ENCODE data around the gene BABAM1.
"Not testable (repeated sequence)": the region's sequence is repeated elsewhere in the genome, so short reads cannot be mapped to it uniquely, and the experiment has no call there.

The BABAM1 gene

DNA sequence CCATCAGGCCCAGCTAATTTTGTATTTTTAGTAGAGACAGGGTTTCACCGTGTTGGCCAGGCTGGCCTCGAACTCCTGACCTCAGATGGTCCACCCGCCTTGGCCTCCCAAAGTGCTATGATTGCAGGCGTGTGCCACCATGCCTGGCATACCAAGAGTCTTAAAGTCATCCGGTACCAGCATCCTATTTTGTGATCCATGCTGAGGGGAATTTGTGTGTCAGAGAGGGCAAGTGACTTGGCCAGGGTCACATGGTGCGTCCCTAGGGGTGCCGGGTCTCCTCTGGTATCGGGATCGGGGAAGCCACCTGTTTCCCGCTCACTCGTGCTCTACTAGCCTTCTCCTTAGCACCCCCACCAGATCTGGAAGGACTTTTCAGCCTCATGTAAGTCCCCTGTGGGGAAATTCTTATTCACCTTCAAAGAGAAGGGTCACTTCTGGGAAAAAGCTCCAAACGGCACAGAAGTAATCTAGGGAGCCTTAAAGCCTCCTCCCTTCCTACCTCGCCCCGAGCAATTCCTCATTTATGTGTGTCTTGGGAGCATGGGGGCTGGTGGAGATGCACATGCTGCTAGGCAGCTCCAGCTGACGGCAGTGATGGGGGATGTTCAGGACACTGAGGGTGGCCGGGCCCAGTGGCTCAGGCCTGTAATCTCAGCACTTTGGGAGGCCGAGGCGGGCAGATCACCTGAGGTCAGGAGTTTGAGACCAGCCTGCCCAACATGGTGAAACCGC, 8.4 kb downstream of the BABAM1 start:
- DNase-seq (ENCODE audit: low spot score): no peak

DNA sequence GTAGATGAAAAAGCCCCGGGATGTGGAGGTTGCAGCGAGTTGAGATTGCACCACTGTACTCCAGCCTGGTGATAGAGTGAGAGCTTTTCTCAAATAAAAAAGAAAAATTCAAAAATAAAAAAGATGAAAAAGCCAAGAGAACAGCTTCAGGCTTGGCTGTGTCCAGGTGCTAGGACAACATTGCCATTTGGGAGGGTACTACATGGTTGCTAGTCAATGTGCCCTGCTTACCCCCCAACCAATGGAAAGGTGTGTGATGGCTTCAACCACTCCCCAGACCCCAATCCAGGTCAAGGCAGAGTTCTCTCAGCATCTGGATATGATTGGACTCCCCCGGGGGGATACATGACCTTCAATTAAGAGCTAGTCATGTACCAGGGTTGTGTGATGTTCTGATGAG, 12.2 kb downstream of the BABAM1 start:
- no peak for DNase-seq (ENCODE audit: low spot score)

DNA sequence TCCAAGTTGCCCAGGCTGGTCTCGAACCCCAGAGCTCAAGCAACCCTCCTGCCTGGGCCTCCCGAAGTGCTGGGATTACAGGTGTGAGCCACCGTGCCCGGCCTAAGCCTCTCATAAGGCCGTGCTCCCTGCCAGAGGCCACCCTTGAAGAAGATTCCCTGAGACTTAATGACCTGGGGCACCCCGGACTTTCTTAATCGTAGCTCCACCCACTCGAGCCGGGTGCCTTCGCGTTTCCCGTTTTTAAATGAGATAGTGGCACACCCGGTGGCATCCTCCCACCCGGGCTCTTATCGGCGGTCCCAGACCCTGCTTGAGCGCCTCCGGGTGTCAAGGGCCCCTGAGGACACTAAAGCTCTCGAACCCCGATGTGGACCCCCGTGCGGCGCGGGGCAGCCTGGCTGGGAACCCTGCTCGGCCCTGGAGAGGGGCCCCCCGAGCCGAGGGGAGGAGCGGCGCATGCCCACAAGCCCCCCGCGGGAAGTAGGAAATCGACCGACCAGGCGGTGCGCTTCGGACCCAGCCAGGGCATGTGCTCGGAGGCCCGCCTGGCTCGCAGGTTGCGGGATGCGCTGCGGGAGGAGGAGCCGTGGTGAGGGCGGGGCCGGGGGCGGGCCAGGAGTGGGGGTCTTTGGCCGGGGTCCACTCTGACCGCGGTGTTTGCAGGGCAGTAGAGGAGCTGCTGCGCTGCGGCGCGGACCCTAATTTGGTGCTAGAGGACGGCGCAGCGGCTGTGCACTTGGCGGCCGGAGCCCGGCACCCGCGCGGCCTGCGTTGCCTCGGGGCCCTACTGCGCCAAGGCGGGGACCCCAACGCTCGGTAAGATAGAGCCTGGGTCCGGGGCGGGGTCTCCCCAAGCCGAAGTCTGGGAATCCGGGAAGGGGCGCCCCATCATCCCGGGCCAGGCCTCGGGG, 14.4 kb downstream of the BABAM1 start, which contains the start of gene ANKLE1:
Gene ANKLE1, plus strand, starts transcription at position 511 of the 914 bp plus-strand sequence. Its CDS starts 20 bp downstream, at position 531.
- peak; percentile 84 for DNase-seq (ENCODE audit: low spot score)

DNA sequence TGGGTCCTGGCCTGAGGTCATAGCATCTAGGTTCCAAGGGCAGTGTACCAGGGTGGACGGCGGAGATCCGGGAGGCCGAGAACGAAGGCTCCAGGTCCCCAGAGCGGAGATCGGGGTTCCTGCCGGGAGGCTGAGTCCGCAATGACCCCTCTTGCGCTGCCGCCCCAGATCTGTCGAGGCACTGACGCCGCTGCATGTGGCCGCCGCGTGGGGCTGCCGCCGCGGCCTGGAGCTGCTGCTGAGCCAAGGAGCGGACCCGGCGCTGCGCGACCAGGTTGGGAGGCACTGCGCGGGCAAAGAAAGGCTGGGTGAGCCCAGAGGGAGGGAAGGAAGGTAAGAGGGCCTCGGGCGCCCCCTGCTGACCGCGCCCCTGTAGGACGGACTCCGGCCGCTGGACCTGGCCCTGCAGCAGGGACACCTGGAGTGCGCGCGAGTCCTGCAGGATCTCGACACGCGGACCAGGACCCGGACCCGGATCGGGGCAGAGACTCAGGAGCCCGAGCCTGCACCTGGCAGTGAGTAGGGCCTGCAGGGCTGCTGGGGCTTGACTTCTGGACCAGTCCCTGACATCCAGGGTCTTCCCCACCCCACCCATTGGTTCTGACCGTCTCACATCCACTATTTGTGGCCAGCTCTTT, 15.4 kb downstream of the BABAM1 start:
- DNase-seq (ENCODE audit: low spot score): peak; percentile 84

DNA sequence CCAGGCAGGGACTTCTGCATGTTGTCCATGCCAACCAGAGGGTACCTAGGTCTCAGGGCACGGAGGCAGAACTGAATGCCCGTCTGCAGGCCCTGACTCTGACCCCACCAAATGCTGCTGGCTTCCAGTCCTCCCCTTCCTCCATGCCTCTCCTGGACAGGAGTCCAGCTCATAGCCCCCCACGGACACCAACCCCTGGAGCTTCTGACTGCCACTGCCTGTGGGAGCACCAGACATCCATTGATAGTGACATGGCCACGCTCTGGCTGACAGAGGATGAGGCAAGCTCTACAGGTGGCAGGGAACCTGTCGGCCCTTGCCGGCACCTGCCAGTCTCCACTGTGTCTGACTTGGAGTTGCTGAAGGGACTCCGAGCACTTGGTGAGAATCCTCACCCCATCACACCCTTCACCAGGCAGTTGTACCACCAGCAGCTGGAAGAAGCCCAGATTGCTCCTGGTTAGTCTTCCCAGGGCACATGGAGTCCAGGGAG, 16.3 kb downstream of the BABAM1 start:
- DNase-seq (ENCODE audit: low spot score): no peak

DNA sequence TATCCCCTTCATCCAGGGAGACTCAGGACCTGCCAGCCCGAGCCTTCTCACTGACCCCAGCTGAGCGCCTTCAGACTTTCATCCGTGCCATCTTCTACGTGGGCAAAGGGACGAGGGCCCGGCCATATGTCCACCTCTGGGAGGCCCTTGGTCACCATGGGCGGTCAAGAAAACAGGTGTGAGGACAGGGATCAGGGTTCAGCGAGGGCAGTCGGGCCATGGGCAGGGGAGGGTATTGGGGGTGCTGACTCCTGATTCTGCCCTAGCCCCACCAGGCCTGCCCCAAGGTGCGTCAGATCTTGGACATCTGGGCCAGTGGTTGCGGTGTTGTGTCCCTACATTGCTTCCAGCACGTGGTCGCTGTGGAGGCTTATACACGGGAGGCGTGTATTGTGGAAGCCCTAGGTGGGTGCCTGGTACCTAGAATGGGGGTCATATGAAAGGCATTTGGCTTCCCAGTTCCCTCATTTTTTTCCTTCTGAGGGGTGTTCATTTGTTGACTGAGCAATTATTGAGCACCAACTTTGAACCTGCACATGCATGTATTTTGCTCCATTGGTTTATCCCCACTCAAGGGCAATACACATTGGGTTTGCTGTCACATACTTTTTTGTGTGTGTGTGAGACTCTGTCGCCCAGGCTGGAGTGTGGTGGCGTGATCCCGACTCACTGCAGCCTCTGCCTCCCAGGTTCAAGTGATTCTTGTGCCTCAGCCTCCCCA, 18.3 kb downstream of the BABAM1 start:
- DNase-seq (ENCODE audit: low spot score): no peak

DNA sequence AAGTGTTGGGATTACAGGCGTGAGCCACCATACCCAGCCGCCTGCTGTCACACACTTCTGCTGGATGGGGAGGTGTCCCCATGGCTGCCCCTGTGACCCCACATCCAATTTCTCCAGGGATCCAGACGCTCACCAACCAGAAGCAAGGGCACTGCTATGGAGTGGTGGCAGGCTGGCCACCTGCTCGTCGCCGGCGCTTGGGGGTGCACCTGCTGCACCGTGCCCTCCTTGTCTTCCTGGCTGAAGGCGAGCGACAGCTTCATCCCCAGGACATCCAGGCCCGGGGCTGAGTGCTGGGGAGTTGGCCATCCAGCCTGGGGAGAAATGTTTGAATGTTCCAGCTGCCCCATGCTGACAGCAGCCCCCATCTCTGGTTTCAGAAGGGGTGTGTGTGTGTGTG, 19.0 kb downstream of the BABAM1 start:
- DNase-seq (ENCODE audit: low spot score): no peak

DNA sequence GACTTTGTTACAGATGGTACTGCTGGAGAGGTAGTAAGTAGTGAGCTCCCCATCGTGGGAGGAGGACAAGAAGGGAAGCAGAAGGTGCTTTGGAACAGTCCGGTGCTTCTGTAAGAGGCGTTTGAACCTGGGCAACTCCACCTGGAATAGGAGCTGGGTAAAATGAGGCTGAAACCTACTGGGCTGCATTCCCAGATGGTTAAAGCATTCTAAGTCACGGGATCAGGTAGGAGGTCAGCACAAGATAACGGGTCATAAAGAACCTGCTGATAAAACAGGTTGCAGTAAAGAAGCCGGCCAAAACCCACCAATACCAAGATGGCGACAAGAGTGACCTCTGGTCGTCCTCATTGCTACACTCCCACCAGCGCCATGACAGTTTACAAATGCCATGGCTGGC, 19.5 kb downstream of the BABAM1 start:
- no peak for DNase-seq (ENCODE audit: low spot score)

DNA sequence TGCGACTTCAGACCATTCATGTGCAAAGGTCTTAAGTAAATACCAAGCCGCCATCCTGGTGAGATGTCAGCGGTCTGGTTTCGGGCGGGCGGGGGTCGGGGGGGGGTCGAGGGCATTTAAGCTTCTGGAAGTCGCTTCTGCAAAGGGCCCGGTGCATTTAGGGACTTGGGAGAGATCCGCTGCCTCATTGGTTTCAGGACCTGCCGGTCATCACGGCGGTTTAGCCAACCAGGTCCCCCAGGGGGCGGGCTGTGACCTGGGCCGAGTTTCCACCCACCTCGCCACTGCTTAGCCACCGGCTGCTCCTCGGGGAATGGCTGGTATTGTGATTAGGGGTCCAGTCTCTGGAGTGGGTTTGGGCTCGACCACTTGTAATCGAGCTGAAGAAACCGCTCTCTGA, 22.2 kb downstream of the BABAM1 start:
- peak; percentile 91 for DNase-seq (ENCODE audit: low spot score)

DNA sequence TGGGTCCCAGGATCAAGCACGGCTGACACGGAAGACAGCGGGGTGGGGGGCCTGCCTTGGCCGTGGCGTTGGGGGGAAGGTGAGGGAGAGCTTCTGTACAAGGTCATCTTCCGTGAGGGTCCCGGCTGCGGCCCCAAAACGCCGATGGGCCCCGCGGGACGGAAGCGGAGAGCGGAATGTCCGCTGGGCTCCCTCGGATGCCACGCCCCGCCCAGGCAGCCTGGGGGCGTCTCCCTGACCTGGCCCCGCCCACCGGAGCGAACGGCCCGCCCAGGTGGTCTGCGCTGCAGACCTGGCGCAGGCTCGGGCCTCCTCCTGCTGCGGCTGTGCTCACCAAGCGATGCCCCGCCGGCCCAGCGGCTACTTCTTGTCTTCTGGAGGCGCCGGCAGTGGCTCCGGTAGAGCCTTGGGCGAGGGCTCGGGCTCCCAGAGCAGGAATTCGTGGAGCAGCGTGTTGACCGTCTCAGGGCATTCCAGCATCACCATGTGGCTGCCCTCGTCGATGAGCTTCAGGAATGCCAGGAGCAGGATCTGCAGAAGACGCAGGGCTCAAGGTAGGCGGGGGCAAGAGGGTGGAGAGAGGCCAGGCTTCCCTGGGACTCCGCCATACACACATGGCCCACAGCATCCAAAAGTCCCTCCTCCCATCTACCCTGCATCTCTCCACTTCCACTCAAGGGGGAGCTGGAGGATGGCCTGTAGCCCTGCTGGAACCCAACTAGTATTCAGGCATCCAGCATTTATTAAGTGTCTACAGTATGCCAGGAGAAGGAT, 25.2 kb downstream of the BABAM1 start:
- peak; percentile 96 for DNase-seq (ENCODE audit: low spot score)

DNA sequence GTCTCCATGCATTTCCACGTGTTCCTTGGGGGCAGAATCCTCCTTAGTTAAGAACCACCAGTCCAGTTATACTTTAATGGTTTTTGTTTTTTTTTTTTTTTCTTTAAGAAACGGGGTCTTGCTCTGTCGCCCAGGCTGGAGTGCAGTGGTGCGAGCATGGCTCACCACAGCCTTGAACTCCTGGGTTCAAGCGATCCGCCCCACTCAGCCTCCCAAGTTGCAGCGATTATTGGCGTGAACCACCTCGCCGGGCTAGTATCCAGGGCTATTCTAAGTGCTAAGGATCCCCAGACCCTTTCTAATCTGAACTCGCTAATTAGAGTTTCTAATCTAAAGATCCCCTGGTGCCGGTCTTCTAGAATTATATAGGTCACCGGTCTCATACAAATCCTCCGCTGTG, 26.4 kb downstream of the BABAM1 start:
- DNase-seq (ENCODE audit: low spot score): no peak

DNA sequence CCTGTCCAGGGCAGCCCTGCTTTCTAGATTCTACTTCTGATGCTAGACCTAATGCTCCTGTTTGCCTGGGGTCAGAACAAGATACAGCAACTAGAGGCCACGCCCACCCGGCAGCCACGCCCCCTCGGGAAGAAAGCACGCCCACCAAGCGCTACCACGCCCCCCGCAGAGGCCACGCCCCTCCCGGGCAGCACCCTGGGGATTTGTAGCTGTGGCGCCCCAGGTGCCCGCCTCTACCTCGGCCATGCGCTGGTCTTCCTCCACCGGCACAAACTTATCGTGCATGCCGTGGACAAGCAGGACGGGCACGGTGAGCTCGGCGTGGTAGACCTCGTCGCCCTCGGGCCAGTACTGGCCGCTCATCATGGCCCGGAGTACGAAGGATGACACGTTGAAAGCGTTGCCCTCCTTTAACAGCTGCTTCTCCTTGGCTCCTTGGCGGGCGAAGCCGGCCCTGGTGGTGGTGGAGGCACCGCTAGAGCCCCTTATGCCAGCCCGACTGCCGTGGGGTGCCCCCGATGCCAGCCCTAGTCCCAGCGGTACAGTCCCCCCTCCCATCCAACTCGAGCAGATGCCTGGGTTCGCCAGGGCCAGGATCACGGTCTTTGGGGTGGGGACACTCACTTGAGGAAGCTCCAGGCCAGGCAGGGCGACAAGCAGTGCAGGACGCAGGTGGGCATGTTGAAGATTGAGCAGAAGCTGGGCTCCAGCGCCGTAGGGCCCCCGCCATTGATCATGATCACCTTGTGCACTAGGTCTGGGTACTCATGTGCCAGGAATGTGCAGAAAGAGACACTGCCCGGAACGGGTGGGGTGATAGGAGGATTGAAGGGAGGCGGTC, 27.0 kb downstream of the BABAM1 start:
- peak; percentile 73 for DNase-seq (ENCODE audit: low spot score)

DNA sequence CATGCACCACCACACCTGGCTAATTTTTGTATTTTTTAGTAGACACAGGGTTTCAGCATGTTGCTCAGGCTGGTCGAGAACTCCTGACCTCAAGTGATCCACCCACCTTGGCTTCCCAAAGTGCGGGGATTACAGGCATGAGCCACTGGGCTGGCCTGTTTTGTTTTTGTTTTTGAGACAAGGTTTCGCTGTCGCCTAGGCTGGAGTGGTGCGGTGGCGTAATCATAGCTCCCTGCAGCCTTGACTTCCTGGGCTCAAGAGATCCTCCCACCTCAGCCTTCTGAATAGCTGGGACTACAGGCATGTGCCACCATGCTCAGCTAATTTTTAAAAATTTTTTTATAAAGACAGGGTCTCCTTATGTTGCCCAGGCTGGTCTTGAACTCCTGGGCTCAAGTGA, 28.3 kb downstream of the BABAM1 start:
- DNase-seq (ENCODE audit: low spot score): not testable (repeated sequence)

DNA sequence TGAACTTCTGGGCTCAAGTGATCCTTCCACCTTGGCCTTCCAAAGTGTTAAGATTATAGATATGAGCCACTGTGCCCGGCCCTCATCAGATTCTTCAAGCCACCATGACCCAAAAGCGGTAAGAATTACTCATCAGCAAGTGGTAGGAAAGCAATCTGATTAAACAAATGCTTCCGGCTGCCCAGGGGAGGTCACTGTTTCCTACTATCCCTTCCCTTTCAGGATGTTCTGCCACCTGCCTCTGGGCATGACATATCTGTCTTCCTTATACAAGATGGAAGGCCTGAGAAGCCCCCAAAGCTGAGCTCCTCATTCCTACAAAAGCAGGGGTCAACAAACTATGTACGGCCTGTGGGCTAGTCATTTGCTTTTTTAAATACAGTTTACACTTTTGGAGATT, 29.0 kb downstream of the BABAM1 start:
- no peak for DNase-seq (ENCODE audit: low spot score)

DNA sequence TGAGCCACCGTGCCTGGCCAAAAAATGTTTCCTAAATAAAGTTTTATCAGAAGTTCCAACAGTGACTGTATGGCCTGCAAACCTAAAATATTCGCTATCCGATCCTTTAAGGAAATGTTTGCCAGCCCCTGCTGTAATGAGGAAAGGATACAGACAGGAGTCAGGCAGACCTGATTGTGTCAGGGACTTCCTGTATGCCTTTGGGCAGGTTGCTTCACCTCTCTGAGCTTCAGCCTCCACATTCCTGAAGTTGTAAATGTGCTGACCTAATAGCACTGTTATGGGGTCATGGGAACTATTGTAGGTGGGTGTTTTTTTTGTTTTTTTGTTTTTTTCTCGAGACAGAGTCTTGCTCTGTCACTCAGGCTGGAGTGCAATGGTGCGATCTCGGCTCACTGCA, 29.7 kb downstream of the BABAM1 start:
- no peak for DNase-seq (ENCODE audit: low spot score)

DNA sequence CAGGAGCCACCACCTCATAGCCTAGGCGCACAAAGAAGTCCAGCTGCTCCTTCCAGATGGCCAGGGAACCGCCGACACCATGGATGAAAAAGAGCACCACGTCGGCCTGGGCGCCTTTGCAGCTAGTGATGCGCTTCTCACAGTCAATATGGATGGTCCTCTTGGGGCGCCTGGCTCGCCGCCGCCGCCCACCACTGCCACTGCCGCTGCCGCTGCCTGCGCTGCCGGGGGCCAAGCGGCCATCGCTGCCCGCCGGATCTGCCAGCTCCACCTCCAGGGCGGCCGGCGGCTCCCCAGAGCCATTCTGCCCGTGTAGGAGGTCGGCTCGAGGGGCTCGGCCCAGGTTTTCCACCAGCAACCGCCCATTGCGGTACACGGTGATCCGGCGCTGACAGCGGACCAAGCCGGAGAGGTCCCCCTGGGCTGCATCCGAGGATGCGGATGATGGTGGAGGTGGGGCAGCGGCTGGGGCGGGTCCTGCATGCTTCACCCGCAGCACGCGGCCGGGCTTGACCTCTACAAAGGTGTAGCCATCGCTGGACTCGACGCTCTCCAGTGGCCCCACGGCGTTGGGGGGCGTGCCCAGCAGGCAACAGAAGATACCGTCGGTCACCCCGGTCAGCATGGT, 33.9 kb downstream of the BABAM1 start:
- DNase-seq (ENCODE audit: low spot score): no peak

DNA sequence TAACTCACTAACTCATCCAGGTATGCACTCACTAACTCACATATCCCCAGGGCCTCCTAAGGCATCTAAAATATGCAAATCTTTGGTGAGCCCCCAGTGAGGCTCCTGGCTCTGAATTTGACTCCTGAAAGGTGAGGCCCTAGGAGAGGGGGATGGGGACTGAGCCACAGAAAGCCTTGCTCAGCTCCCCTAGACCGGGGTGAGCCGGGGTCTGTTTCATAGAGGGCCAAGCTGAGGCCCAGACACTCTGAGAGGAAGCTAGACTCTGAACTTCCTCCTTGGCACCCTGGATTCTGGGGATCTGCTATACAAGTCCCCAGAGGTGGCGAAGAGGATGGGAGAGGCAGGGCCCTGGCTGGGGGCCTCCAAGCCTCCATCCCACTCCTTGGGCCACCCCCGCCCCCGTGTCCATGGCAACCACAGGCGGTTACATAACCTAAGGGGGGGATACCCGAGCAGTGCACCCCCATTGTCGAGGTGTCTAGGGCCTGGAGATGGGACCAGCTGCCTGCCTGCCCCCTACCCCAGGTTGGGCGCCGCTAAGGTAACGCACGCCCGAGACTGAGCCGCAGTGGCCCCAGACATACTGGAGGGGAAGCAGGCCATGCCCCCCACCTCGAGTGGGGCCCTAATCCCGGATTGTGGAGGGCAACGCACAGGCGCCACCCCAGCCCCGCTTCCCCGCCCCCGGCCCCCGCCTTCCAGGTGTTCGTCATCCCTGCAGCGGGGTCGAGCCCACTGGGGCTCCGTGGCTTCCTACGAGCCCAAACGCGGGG, 35.3 kb downstream of the BABAM1 start:
- no peak for DNase-seq (ENCODE audit: low spot score)

DNA sequence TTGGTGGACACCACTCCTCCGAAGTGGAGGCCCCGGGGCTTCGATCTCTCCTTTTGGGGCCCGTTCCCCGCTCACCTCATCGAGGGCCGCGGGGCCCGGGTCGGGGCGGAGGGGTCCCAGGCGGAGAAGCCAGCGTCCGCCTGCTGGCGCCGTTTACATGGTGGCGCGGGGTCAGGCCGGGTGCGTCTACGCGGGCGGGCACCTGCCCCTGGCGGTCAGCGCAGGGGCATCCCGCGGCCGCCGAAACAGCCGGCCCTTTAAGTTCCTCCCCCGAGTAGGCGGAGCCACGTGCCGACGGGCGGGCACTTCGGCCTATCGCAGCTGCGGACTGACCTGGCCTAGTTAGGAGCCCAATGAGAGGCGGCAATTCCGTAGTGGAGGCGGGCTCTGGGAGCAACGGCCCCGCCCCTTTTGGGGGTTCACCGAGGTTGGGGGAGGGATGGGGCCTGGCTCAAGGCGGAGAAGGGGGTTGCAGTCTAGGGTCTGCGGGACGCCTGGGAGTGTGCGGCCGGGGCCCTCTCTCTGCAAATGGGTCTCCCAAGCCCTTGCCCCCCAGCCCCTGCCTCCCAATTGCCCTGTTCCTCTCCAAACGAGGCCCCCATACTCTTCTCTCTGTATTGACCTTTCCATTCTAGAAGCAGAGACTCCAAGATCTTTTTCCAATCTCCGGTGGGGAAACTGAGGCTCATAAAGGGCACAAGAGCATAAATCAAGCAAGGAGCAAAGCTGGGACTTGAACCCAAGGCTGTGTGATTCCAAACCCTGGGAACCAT, 36.1 kb downstream of the BABAM1 start, which contains the start of gene ABHD8:
Gene ABHD8, minus strand, starts transcription at position 259 of the 773 bp plus-strand sequence. CDS start 1,809 bp downstream, outside the sequence.
- peak; percentile 94 for DNase-seq (ENCODE audit: low spot score)

Measured in germinal center (tissue), 1 donor.